ENCODE results near the gene SHISA5.

Gene SHISA5

GRCh38 chr3:48456456-48456855 lies 47.5 kb downstream of the SHISA5 start:
- no peak for DNase-seq

- no peak for DNase-seq
Observed at GRCh38 chr3:48451270-48451669, 52.7 kb downstream of the SHISA5 start.

- peak; percentile 80 for DNase-seq
Observed at GRCh38 chr3:48446425-48447193, 57.4 kb downstream of the SHISA5 start, which contains the start of gene ATRIP. Gene ATRIP, plus strand, starts transcription at chr3:48446737. Its CDS starts 109 bp downstream, at chr3:48446846.

GRCh38 chr3:48446043-48446424 lies 57.9 kb downstream of the SHISA5 start:
- DNase-seq, result no peak

GRCh38 chr3:48445277-48445882 lies 58.6 kb downstream of the SHISA5 start:
- no peak for DNase-seq

GRCh38 chr3:48441940-48442339 lies 62.0 kb downstream of the SHISA5 start:
- DNase-seq, result no peak

- DNase-seq, result no peak
Observed at GRCh38 chr3:48440590-48440958, 63.4 kb downstream of the SHISA5 start.

- peak; percentile 98 for DNase-seq
Observed at GRCh38 chr3:48439820-48440589, 64.0 kb downstream of the SHISA5 start, which contains the start of the genes CCDC51 and TMA7. Gene CCDC51, minus strand, starts transcription at chr3:48440119. Its CDS starts 4,991 bp downstream, at chr3:48435128. Gene TMA7, plus strand, starts transcription at chr3:48440257. Its CDS starts 40 bp downstream, at chr3:48440297.

GRCh38 chr3:48437812-48438211 lies 66.2 kb downstream of the SHISA5 start:
- DNase-seq, result no peak

GRCh38 chr3:48436855-48437254 lies 67.1 kb downstream of the SHISA5 start:
- DNase-seq, result no peak

- DNase-seq, result no peak
Observed at GRCh38 chr3:48436477-48436787, 67.5 kb downstream of the SHISA5 start.

- peak; percentile 77 for DNase-seq
Observed at GRCh38 chr3:48435774-48436476, 68.0 kb downstream of the SHISA5 start.

- DNase-seq, result no peak
Observed at GRCh38 chr3:48435223-48435595, 68.8 kb downstream of the SHISA5 start.

- no peak for DNase-seq
Observed at GRCh38 chr3:48434591-48435222, 69.3 kb downstream of the SHISA5 start.

GRCh38 chr3:48433472-48434118 lies 70.4 kb downstream of the SHISA5 start:
- no peak for DNase-seq

- no peak for DNase-seq
Observed at GRCh38 chr3:48432411-48433371, 71.3 kb downstream of the SHISA5 start.

- DNase-seq, result no peak
Observed at GRCh38 chr3:48431224-48432029, 72.5 kb downstream of the SHISA5 start.

- no peak for DNase-seq
Observed at GRCh38 chr3:48430708-48431101, 73.3 kb downstream of the SHISA5 start.

GRCh38 chr3:48429960-48430707 lies 73.8 kb downstream of the SHISA5 start, which contains the start of gene PLXNB1:
Gene PLXNB1, minus strand, starts transcription at chr3:48430086. Its CDS starts 5,475 bp downstream, at chr3:48424611.
- DNase-seq, result no peak

Data from activated effector memory CD4-positive, alpha-beta T cell treated with Interleukin-2 at 50 U/mL for 16 hours (primary cell).